Endodermal cell (in vitro differentiated cells): ENCODE measurements around the gene MROH8. TPM values are rescaled to one million over a fixed set of nuclear protein-coding genes. Genes with fewer than 3 reads are reported as not detected.

Source experiments
- DNase-seq: peaks from one replicate; pipeline ENCODE4 v3.0.0-alpha.2; 2017
- H3K27ac ChIP-seq: 2 replicates; pipeline ENCODE4 v1.5.1; 2013; ENCODE audit warnings: mild to moderate bottlenecking, low read depth, low read length, moderate library complexity
- H3K27me3 ChIP-seq: 2 replicates; pipeline ENCODE4 v1.6.1; 2013; ENCODE audit warnings: mild to moderate bottlenecking, low read length, moderate library complexity; ENCODE audit not compliant: insufficient read depth, control insufficient read depth, poor library complexity, severe bottlenecking
- H3K36me3 ChIP-seq: 2 replicates; pipeline ENCODE4 v1.7.0; 2013; ENCODE audit warnings: mild to moderate bottlenecking, low read length, moderate library complexity; ENCODE audit not compliant: control insufficient read depth, insufficient read depth
- H3K4me1 ChIP-seq: one replicate; pipeline ENCODE4 v1.7.0; 2013; ENCODE audit warnings: low read length; ENCODE audit not compliant: control insufficient read depth, insufficient read depth
- H3K4me3 ChIP-seq: 2 replicates; pipeline ENCODE4 v1.5.1; 2013; ENCODE audit warnings: mild to moderate bottlenecking, low read length, moderate library complexity
- H3K9ac ChIP-seq: 2 replicates; pipeline ENCODE4 v1.6.1; 2013; ENCODE audit warnings: mild to moderate bottlenecking, low read length, moderate library complexity; ENCODE audit not compliant: poor library complexity, severe bottlenecking; ENCODE audit errors: extremely low read depth
- H3K9me3 ChIP-seq: 2 replicates; pipeline ENCODE4 v1.6.1; 2013; ENCODE audit warnings: mild to moderate bottlenecking, low read length, moderate library complexity; ENCODE audit not compliant: control insufficient read depth
- H3K27ac Mint-ChIP-seq: 2 replicates; pipeline ENCODE4 v1.8.0; 2020; ENCODE audit warnings: mixed read lengths
- H3K27me3 Mint-ChIP-seq: 2 replicates; pipeline ENCODE4 v1.8.0; 2021; ENCODE audit warnings: mild to moderate bottlenecking, mixed read lengths; ENCODE audit not compliant: insufficient read depth
- H3K36me3 Mint-ChIP-seq: 2 replicates; pipeline ENCODE4 v1.8.0; 2020; ENCODE audit warnings: low read depth, mixed read lengths
- H3K4me1 Mint-ChIP-seq: 2 replicates; pipeline ENCODE4 v1.8.0; 2020; ENCODE audit warnings: mixed read lengths
- H3K4me3 Mint-ChIP-seq: 2 replicates; pipeline ENCODE4 v1.8.0; 2020; ENCODE audit warnings: mild to moderate bottlenecking, moderate library complexity, mixed read lengths
- H3K9me3 Mint-ChIP-seq: 2 replicates; pipeline ENCODE4 v1.8.0; 2020; ENCODE audit warnings: mild to moderate bottlenecking, mixed read lengths
- WGBS, 2 experiments: methylation state at CpG; one replicate each; pipeline versions ENCODE4 v1.1.5 to v1.1.7; 2013; ENCODE audit warnings: missing lambda C conversion rate in 2 of 2, mixed read lengths in 1 of 2; ENCODE audit not compliant: insufficient coverage in 1 of 2, insufficient read length in 1 of 2; 5-methylcytosine and 5-hydroxymethylcytosine counted together
- total RNA-seq, 2 donors: library from RNA; stranded (reverse); fragmentation: NEBNext Ultra II Directional in 1 of 2; extraction: Animal tissue kit (Norgen Biotek cat#: 25700) in 1 of 2; gene quantifications; 2 replicates in 1 of 2; 3 replicates in 1 of 2; pipeline ENCODE4 v1.2.1, GENCODE V29; 2021
- TF ChIP-seq, protein P1 (sequence below): fragments of 200-600 bp; sonication (generic); conservative IDR thresholded peaks from 2 replicates; pipeline ENCODE4 v1.5.0; 2021; ENCODE audit warnings: antibody characterized with exemption, mild to moderate bottlenecking

The MROH8 gene
- total RNA-seq, 2 donors from 2014 or later, result 1.8 to 2.8 TPM

- TF ChIP-seq, protein P1, sequence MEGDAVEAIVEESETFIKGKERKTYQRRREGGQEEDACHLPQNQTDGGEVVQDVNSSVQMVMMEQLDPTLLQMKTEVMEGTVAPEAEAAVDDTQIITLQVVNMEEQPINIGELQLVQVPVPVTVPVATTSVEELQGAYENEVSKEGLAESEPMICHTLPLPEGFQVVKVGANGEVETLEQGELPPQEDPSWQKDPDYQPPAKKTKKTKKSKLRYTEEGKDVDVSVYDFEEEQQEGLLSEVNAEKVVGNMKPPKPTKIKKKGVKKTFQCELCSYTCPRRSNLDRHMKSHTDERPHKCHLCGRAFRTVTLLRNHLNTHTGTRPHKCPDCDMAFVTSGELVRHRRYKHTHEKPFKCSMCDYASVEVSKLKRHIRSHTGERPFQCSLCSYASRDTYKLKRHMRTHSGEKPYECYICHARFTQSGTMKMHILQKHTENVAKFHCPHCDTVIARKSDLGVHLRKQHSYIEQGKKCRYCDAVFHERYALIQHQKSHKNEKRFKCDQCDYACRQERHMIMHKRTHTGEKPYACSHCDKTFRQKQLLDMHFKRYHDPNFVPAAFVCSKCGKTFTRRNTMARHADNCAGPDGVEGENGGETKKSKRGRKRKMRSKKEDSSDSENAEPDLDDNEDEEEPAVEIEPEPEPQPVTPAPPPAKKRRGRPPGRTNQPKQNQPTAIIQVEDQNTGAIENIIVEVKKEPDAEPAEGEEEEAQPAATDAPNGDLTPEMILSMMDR, result no peak
- Histone ChIP-seq H3K27ac (no peak overlapping the region), H3K9me3 (no peaks in the 10 kb centered on the region), H3K4me3 (no peak overlapping the region), H3K27me3 (no peaks in the 10 kb centered on the region), H3K4me1 (no peaks in the 10 kb centered on the region), H3K36me3 (no peaks in the 10 kb centered on the region), H3K9ac (no peak overlapping the region)
- H3K4me1 Mint-ChIP-seq, result no peaks in the 10 kb centered on the region
- no peaks in the 10 kb centered on the region for H3K36me3 Mint-ChIP-seq
- H3K27me3 Mint-ChIP-seq, result no peaks in the 10 kb centered on the region
- no peak overlapping the region for H3K4me3 Mint-ChIP-seq
- WGBS, 2 experiments, result 96 to 100% methylated on average over 2 to 5 of the region's 5 CpGs
- H3K27ac Mint-ChIP-seq, result no peak overlapping the region
- DNase-seq, result no peak
- H3K9me3 Mint-ChIP-seq, result no peaks in the 10 kb centered on the region
Observed at GRCh38 chr20:37166867-37167266, 12.5 kb downstream of the MROH8 start.

DNA sequence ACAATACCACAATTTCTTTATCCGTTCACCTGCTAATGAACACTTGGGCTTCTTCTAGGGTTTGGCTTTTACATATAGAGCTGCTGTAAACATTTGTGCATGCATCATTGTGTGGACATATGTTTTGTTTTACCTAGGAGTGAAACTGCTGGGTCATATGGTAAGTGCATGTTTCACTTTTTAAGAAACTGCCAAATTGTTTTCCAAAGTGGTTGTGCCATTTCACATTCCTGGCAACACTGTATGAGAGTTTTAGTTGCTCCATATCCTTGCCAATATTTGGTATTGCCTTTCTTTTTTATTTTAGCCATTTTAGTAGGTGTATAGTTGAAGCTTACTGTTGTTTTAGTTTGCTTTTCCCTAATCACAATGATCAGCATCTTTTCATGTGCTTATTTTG, 14.3 kb downstream of the MROH8 start:
- no peaks in the 10 kb centered on the region for H3K36me3 Mint-ChIP-seq
- H3K4me3 Mint-ChIP-seq, result no peak overlapping the region
- no peaks in the 10 kb centered on the region for H3K36me3 ChIP-seq
- no peak overlapping the region for H3K27ac Mint-ChIP-seq
- WGBS, 2 experiments, result 86% methylated on average over 1 of the region's 1 CpG; no CpG with 5 or more reads in 1 of the 2 experiments
- no peak overlapping the region for H3K27ac ChIP-seq
- TF ChIP-seq, protein P1, result no peak
- H3K4me3 ChIP-seq, result no peak overlapping the region
- H3K4me1 ChIP-seq, result no peaks in the 10 kb centered on the region
- H3K27me3 ChIP-seq, result no peaks in the 10 kb centered on the region
- H3K4me1 Mint-ChIP-seq, result no peaks in the 10 kb centered on the region
- H3K9me3 ChIP-seq, result no peaks in the 10 kb centered on the region
- H3K9me3 Mint-ChIP-seq, result no peaks in the 10 kb centered on the region
- no peak for DNase-seq
- H3K27me3 Mint-ChIP-seq, result no peaks in the 10 kb centered on the region
- H3K9ac ChIP-seq, result no peak overlapping the region

- no peaks in the 10 kb centered on the region for H3K4me1 ChIP-seq
- no peak overlapping the region for H3K27ac ChIP-seq
- Mint-ChIP-seq H3K27me3 (no peaks in the 10 kb centered on the region), H3K27ac (no peak overlapping the region), H3K9me3 (no peaks in the 10 kb centered on the region), H3K36me3 (no peaks in the 10 kb centered on the region), H3K4me1 (no peaks in the 10 kb centered on the region), H3K4me3 (no peak overlapping the region)
- no peak overlapping the region for H3K4me3 ChIP-seq
- no peak for DNase-seq
- no peaks in the 10 kb centered on the region for H3K36me3 ChIP-seq
- WGBS, 2 experiments, result 81 to 90% methylated on average over 1 to 4 of the region's 4 CpGs
- TF ChIP-seq, protein P1, result no peak
- no peak overlapping the region for H3K9ac ChIP-seq
- no peaks in the 10 kb centered on the region for H3K27me3 ChIP-seq
- H3K9me3 ChIP-seq, result no peaks in the 10 kb centered on the region
Observed at GRCh38 chr20:37163832-37164554, 15.4 kb downstream of the MROH8 start.
